PFSK-1 (cell line): ENCODE data around the gene DUS1L.

Experiments used
- FOXP2 ChIP-seq: optimal IDR thresholded peaks from 2 replicates; pipeline ENCODE3; 2011; ENCODE audit warnings: borderline replicate concordance, control low read depth, inconsistent platforms; ENCODE audit not compliant: insufficient read depth; ENCODE audit errors: extremely low read length, extremely low read depth
- POLR2AphosphoS5 ChIP-seq: IDR thresholded peaks from 2 replicates; pipeline ENCODE4 v1.6.1; 2012; ENCODE audit warnings: low read depth, mild to moderate bottlenecking, control low read depth, low read length, moderate library complexity
- SIN3A ChIP-seq: IDR thresholded peaks from 2 replicates; pipeline ENCODE4 v1.6.1; 2012; ENCODE audit warnings: mild to moderate bottlenecking, low read length, moderate library complexity, borderline replicate concordance; ENCODE audit not compliant: insufficient read depth
- TAF1 ChIP-seq: IDR thresholded peaks from 2 replicates; pipeline ENCODE4 v1.6.1; 2012; ENCODE audit warnings: low read length, control low read depth, borderline replicate concordance; ENCODE audit not compliant: insufficient read depth
- TF ChIP-seq, protein P1 (sequence below), 2 experiments: IDR thresholded peaks; 2 replicates each; pipeline versions ENCODE4 v1.6.1 to v1.8.0; 2011 to 2012; ENCODE audit warnings: low read depth in 2 of 2, low read length in 2 of 2, control low read depth in 1 of 2, inconsistent platforms in 1 of 2, mild to moderate bottlenecking in 1 of 2, moderate library complexity in 1 of 2; ENCODE audit not compliant: insufficient read depth in 1 of 2

DUS1L gene

DNA sequence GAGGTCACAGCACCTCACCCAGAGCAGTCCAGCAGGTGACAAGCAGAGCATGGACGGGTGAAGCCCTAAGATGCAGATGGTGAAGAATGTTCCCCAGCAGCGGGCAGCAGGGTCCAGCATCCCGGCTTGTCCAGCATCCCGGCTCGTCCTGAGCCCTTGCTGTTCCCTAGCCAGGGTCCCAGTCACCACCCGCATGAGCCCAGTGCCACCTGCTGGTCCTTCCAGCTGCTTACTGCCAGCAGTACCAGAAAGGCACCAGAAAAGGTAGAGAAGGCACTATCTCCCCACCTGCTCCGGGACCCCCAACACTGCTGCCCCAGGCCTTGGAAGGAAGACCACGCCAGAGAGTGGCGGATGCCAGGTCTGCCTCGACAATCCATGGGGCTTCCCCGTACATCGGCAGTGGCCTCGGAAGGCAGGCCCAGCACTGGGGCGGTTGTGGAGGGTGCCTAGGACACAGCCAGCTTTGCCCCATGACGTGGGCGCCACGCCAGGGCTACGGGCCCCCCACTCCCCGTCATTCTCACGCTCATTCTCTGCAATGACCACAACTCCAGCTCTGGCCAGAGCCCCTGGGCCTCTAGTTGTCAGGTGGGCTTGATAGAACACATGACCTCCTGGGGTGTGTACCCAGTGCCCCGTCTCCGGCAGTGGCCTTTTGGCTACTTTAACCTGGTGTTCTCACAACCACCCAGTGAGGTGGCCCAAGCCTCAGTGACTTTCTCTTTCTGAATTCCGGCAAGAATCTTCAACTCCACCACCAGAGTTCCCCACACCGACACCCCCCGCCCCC is 44.3 kb downstream of the DUS1L start:
- TF ChIP-seq POLR2AphosphoS5 (no peak), TAF1 (no peak), SIN3A (no peak), FOXP2 (no peak)
- TF ChIP-seq, protein P1, sequence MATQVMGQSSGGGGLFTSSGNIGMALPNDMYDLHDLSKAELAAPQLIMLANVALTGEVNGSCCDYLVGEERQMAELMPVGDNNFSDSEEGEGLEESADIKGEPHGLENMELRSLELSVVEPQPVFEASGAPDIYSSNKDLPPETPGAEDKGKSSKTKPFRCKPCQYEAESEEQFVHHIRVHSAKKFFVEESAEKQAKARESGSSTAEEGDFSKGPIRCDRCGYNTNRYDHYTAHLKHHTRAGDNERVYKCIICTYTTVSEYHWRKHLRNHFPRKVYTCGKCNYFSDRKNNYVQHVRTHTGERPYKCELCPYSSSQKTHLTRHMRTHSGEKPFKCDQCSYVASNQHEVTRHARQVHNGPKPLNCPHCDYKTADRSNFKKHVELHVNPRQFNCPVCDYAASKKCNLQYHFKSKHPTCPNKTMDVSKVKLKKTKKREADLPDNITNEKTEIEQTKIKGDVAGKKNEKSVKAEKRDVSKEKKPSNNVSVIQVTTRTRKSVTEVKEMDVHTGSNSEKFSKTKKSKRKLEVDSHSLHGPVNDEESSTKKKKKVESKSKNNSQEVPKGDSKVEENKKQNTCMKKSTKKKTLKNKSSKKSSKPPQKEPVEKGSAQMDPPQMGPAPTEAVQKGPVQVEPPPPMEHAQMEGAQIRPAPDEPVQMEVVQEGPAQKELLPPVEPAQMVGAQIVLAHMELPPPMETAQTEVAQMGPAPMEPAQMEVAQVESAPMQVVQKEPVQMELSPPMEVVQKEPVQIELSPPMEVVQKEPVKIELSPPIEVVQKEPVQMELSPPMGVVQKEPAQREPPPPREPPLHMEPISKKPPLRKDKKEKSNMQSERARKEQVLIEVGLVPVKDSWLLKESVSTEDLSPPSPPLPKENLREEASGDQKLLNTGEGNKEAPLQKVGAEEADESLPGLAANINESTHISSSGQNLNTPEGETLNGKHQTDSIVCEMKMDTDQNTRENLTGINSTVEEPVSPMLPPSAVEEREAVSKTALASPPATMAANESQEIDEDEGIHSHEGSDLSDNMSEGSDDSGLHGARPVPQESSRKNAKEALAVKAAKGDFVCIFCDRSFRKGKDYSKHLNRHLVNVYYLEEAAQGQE (IDR thresholded peaks at IDR 0.05; ENCODE audit: insufficient read depth in 1 of 2, low read depth in 2 of 2, low read length in 2 of 2) = no peak

DNA sequence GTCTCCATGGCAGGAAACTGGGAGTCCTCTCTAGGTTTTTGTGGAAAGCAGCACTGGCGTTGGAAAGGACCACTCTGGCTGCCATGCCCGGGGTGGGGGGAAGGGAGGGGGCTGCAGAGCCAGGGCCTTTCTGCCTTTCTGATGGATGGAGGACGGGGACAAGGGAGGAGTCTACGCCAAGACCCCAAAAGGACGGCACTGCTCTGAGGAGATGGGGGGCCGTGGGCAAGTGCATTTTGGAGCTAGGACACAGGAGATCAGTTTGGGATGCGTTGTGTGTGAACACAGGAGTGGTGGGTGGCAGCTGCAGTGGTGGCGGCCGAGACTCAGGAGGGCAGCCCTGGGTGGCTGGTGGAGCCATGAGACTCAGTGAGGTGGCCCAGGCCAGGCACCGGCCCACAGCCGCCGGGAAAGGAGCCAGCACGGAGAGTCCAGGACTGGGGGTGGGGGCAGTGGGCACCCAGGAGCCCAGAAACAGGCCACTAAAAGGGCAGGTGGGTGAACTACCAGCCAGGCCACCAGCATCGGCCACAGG is 45.0 kb downstream of the DUS1L start:
- TF ChIP-seq FOXP2 (no peak), POLR2AphosphoS5 (no peak), TAF1 (no peak), SIN3A (no peak)
- TF ChIP-seq, protein P1 (IDR thresholded peaks at IDR 0.05; ENCODE audit: insufficient read depth in 1 of 2, low read depth in 2 of 2, low read length in 2 of 2) = no peak

DNA sequence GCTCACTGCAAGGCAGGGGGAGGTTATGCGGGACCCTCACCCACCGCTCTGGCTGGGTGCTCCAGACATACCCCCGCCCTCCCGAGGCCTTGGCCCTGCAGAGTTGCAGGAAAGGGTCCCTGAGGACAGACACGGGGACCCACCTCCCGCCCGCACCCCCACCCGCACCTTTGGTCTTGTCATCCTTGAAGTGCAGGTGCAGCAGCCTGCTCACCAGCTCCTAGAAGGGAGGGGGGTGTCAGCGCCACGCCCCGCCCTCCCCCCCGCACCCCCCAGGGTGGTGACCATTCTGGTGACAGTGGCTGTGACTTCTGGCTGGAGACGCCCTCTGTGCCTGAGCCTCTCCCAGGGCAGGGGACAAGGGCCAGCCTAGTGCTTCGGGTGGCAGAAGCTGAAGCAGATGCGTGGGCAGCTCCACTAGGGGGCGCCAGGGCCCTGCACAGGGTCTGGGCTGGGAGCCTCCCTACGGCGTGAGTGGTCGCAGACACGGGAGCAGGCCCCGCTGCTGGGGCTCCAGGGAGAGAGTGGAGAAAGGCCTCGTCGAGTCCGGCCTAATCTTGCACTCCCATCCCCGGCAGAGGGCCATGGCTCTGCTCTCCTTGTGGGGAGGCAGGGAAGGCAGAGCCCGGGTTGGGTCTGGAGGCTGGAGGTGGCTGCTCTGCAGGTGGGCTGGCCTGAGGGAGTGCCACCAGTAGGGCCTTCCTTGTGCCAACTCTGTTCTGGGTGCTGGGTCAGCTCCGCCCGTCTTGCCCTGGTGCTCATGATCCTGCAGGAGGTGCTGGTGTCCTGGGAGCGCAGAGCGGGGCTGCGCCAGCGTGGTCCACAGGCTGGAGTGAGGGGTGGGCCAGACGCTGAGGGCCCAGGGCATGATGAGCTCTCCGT is 45.7 kb downstream of the DUS1L start:
- TF ChIP-seq FOXP2 (peak; percentile 22), SIN3A (no peak), TAF1 (no peak), POLR2AphosphoS5 (no peak; the same call in 1 of the 2 replicates)
- TF ChIP-seq, protein P1 (IDR thresholded peaks at IDR 0.05; ENCODE audit: insufficient read depth in 1 of 2, low read depth in 2 of 2, low read length in 2 of 2) = no peak

DNA sequence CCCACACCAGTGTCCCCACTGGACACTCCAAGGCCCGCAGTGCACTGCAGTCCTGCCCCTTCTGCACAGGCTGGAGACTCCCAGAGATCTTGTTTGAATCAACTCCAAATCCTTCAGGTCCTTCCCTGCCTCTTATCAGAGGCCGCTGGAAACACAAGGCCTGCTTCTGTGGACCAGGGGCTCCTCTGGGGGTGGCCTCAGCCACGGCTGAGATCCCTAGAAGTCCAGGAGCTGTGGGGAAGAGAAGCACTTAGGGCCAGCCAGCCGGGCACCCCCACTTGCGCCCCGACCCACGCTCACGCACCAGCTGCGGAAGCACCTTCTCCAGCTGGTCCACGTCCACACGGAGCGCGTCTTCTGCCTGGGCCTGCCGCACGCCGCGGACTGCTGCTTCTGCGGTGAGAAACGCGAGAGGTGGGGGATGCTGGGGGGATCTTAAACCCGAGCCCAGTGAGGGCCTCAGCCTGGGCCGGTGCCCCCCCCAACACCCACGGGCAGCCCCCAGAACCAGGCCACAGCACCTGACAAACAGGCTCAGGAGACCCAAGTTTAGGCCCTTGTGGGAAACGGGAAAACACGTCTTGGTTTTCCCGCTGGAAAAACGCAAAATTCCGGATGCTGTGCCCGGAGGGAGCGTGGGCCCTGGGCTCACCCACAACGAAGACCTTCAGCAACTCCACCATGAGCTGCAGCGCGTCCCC is 46.5 kb downstream of the DUS1L start:
- TF ChIP-seq FOXP2 = no peak
- TF ChIP-seq TAF1 = no peak
- TF ChIP-seq SIN3A = no peak
- TF ChIP-seq, protein P1 (IDR thresholded peaks at IDR 0.05; ENCODE audit: insufficient read depth in 1 of 2, low read depth in 2 of 2, low read length in 2 of 2) = no peak
- no peak for TF ChIP-seq POLR2AphosphoS5
